Gastrocnemius medialis (tissue), 4 donors: Measurements from ENCODE around the gene GFAP.

Experiments used
- CTCF ChIP-seq, 5 experiments: fragments of 450-650 bp in 3 of 5; fragments of 200-600 bp in 2 of 5; sonication (generic) in 2 of 5; IDR thresholded peaks in 4 of 5; conservative IDR thresholded peaks in 1 of 5; 1 replicate in 4 of 5; 2 replicates in 1 of 5; pipeline ENCODE4 v1.5.1; 2016 to 2019; ENCODE audit warnings: antibody characterized with exemption in 5 of 5, mild to moderate bottlenecking in 3 of 5, moderate library complexity in 3 of 5
- POLR2A ChIP-seq, 2 donors: fragments of 450-650 bp; IDR thresholded peaks; one replicate each; pipeline ENCODE4 v1.6.1; 2017; ENCODE audit warnings: antibody characterized with exemption in 2 of 2, mild to moderate bottlenecking in 2 of 2, moderate library complexity in 2 of 2

DNA sequence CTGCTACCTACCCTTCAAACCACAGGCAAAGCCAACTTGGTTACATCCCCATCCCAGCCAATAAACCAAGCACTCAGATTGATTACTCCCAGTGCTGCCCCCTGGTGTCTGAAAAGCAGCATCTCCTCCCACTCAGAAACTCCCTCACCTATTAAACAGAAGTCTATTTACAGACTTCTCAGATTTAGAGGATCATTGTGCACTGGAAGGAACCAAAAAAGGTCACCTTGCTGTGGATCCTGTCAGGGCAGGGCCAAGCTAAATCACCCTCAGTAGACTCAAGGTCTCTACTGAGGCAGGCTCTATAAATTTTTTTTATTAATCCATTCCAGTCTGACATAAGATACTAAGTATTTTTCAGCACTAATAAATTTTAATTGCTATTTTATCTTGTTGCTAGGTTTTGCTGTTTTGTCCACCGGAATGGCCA, 50.1 kb downstream of the GFAP start:
- peak; percentile 70 to 88 (median 78) for TF ChIP-seq CTCF (IDR thresholded peaks at IDR 0.05 in 4 of 5, conservative IDR thresholded peaks at IDR 0.05 in 1 of 5)
- TF ChIP-seq POLR2A (IDR thresholded peaks at IDR 0.05): no peak
